K562 (cell line): ENCODE results near the gene DALRD3. TPM values are rescaled to one million over a fixed set of nuclear protein-coding genes. Genes with fewer than 3 reads are reported as not detected.
A peak's percentile ranks its signal among the peaks of the same experiment; 100 is the strongest.

Source experiments
- ATAC-seq: fragments of 200-7000 bp; cut with Tn5 transposase; 3 replicates; pipeline ENCODE4 v1.9.1; 2020; ENCODE audit warnings: moderate library complexity
- BruUV-seq: library from RNA; stranded (reverse); fragments of 400-500 nt; replicated peaks from 2 replicates; lab custom pipeline; 2021; lab: Mats Ljungman, UMichigan
- CTCF ChIA-PET: fragments of 300-600 bp; formaldehyde crosslinking; extraction: SDS; loops from one replicate; lab custom pipeline; 2021; ENCODE audit warnings: low intra/inter-chr PET ratio; lab: Yijun Ruan, JAX
- POLR2A ChIA-PET: fragments of 300-600, 350-650 bp; sonication (Branson Sonifier 250); formaldehyde crosslinking; extraction: SDS; loops from one replicate; lab custom pipeline; 2021; ENCODE audit warnings: antibody characterized with exemption, inconsistent platforms; lab: Yijun Ruan, JAX
- DNase-seq, 4 experiments: peaks; one replicate each; pipeline versions ENCODE4 v3.0.0 to v3.0.0-alpha.2; 2011 to 2018; ENCODE audit warnings: low spot score in 3 of 4, mixed read lengths in 3 of 4; ENCODE audit errors: extremely low read depth in 1 of 4
- FAIRE-seq: peaks from 2 replicates; lab custom pipeline; 2011; peaks lifted over from hg19 to GRCh38; lab: Jason Lieb, UNC
- H2AFZ ChIP-seq: 2 replicates; pipeline ENCODE4 v1.6.0; 2011; ENCODE audit warnings: low read depth, low read length, control low read depth, inconsistent platforms
- H3K27ac ChIP-seq: fragments of 200-600 bp; 3 replicates; pipeline ENCODE4 v1.8.0; 2011; ENCODE audit warnings: low read depth, mild to moderate bottlenecking, control low read depth, inconsistent platforms, low read length, moderate library complexity, mixed read lengths; ENCODE audit errors: extremely low read depth
- H3K27me3 ChIP-seq, 2 experiments: fragments of 300-600 bp in 1 of 2; 2 replicates in 1 of 2; 3 replicates in 1 of 2; pipeline versions ENCODE4 v1.6.0 to v1.8.0; 2011; ENCODE audit warnings: inconsistent platforms in 2 of 2, low read length in 2 of 2, mild to moderate bottlenecking in 1 of 2, mixed read lengths in 1 of 2, moderate library complexity in 1 of 2; ENCODE audit not compliant: control insufficient read depth in 2 of 2, insufficient read depth in 2 of 2
- H3K36me3 ChIP-seq: fragments of 300-600 bp; 3 replicates; pipeline ENCODE4 v1.8.0; 2011; ENCODE audit warnings: mild to moderate bottlenecking, low read length, inconsistent platforms; ENCODE audit not compliant: control insufficient read depth, insufficient read depth
- H3K4me1 ChIP-seq, 2 experiments: fragments of 200-600 bp in 1 of 2; replicated peaks in 1 of 2; 2 replicates in 1 of 2; 3 replicates in 1 of 2; pipeline versions ENCODE4 v1.5.1 to v1.8.0; 2011; ENCODE audit warnings: inconsistent platforms in 2 of 2, low read length in 2 of 2, mild to moderate bottlenecking in 1 of 2, mixed read lengths in 1 of 2, moderate library complexity in 1 of 2; ENCODE audit not compliant: control insufficient read depth in 2 of 2, insufficient read depth in 2 of 2
- H3K4me2 ChIP-seq: 2 replicates; pipeline ENCODE4 v1.6.1; 2011; ENCODE audit warnings: low read length, control low read depth, inconsistent platforms, mixed read lengths; ENCODE audit not compliant: insufficient read depth
- H3K4me3 ChIP-seq: fragments of 200-600 bp; sonication (generic), shearing (Covaris generic); 2 replicates; pipeline ENCODE4 v1.5.1; 2016; ENCODE audit warnings: control low read depth, inconsistent platforms
- H3K79me2 ChIP-seq: fragments of 200-600 bp; 3 replicates; pipeline ENCODE4 v1.8.0; 2011; ENCODE audit warnings: low read length, inconsistent platforms; ENCODE audit not compliant: control insufficient read depth, insufficient read depth
- H3K9ac ChIP-seq, 2 experiments: 2 replicates each; pipeline versions ENCODE4 v1.6.0 to v1.6.1; 2011; ENCODE audit warnings: low read depth in 2 of 2, low read length in 2 of 2, control low read depth in 1 of 2, inconsistent platforms in 1 of 2, mild to moderate bottlenecking in 1 of 2, mixed read lengths in 1 of 2; ENCODE audit not compliant: insufficient read depth in 1 of 2
- H3K9me1 ChIP-seq: one replicate; pipeline ENCODE4 v1.6.0; 2011; ENCODE audit warnings: inconsistent platforms, mild to moderate bottlenecking, low read length, moderate library complexity; ENCODE audit not compliant: control insufficient read depth, insufficient read depth
- H3K9me3 ChIP-seq: replicated peaks from 2 replicates; pipeline ENCODE4 v1.5.1; 2011; ENCODE audit warnings: low read depth, low read length, inconsistent platforms; ENCODE audit not compliant: control insufficient read depth, insufficient read depth
- H4K20me1 ChIP-seq: replicated peaks from 2 replicates; pipeline ENCODE4 v1.6.1; 2011; ENCODE audit warnings: low read length, inconsistent platforms, mixed read lengths; ENCODE audit not compliant: control insufficient read depth, insufficient read depth
- FUS ChIP-seq: fragments of 200-400 bp; formaldehyde crosslinking; optimal IDR thresholded peaks from 2 replicates; pipeline ENCODE3; 2017; ENCODE audit warnings: low read depth, low read length
- MCM7 ChIP-seq, 2 experiments: fragments of 450-650 bp; IDR thresholded peaks; 2 replicates each; pipeline ENCODE4 v1.6.1; 2016 to 2018
- NCOR1 ChIP-seq: fragments of 450-650 bp; IDR thresholded peaks from 2 replicates; pipeline ENCODE4 v1.6.1; 2016; ENCODE audit warnings: mild to moderate bottlenecking, moderate library complexity
- NRF1 ChIP-seq, 2 experiments: fragments of 450-650 bp; IDR thresholded peaks in 1 of 2; conservative IDR thresholded peaks in 1 of 2; 2 replicates each; pipeline ENCODE4 v1.6.1; 2014; ENCODE audit warnings: mild to moderate bottlenecking in 2 of 2
- PRMT5 ChIP-seq: sonication (generic); formaldehyde crosslinking; IDR thresholded peaks from 2 replicates; pipeline ENCODE4 v1.5.0; 2020; ENCODE audit warnings: missing genetic modification reagents
- PTTG1 ChIP-seq: fragments of 450-650 bp; IDR thresholded peaks from 2 replicates; pipeline ENCODE4 v1.6.1; 2016; ENCODE audit warnings: low read depth, mild to moderate bottlenecking, missing genetic modification characterization, missing compliant biosample characterization
- ZFP36 ChIP-seq: fragments of 150-350 bp; IDR thresholded peaks from 2 replicates; pipeline ENCODE4 v1.6.1; 2018; ENCODE audit warnings: low read length, low read depth; ENCODE audit not compliant: partially characterized antibody
- WGBS: fragments of 100-300 bp; shearing (Covaris generic); methylation state at CpG from one replicate; pipeline ENCODE4 v1.1.6; 2016; ENCODE audit warnings: low coverage, mixed read lengths; ENCODE audit not compliant: insufficient coverage; ENCODE audit errors: missing lambda C conversion rate; 5-methylcytosine and 5-hydroxymethylcytosine counted together
- in situ Hi-C: fragments of 300-500 bp; cut with MboI; formaldehyde crosslinking; loops from 4 replicates; pipeline ENCODE4 v1.15.0; 2018; ENCODE audit warnings: inconsistent platforms, mixed read lengths
- intact Hi-C: fragments of 100-400 bp; cut with micrococcal nuclease; formaldehyde crosslinking; loops from 2 replicates; pipeline ENCODE4 v1.14.2; 2022
- polyA plus RNA-seq, 8 experiments: library from polyadenylated mRNA; depleted of rRNA in 4 of 8; stranded (reverse) in 5 of 8; unstranded in 3 of 8; fragments of >200 nt; fragmentation: Nextera tagmentation in 2 of 8; fragmentation: Illumina TruSeq in 1 of 8; extraction: Ambion mirVana in 2 of 8; extraction: Trizol in 1 of 8; gene quantifications; 2 replicates each; pipeline versions ENCODE4 v1.2.1 to v1.2.3, GENCODE V29; 2011 to 2014; ENCODE audit warnings: inconsistent platforms in 1 of 8, missing spikeins in 1 of 8
- total RNA-seq, 7 experiments: library from RNA; depleted of rRNA in 6 of 7; stranded (reverse); fragments of >200 nt in 6 of 7; fragmentation: Illumina TruSeq in 2 of 7; extraction: Trizol in 2 of 7; gene quantifications; 2 replicates each; pipeline versions ENCODE4 v1.2.1 to v1.2.3, GENCODE V29; 2011 to 2021; ENCODE audit warnings: low replicate concordance in 1 of 7
- TF ChIP-seq, protein P1 (sequence below): fragments of 250-450 bp; sonication (Bioruptor Pico); IDR thresholded peaks from 2 replicates; pipeline ENCODE4 v1.8.0; 2022; ENCODE audit warnings: inconsistent platforms

DALRD3 gene
- total and polyA plus RNA-seq, 9 of the 15 experiments (the other 6 are each of a cell fraction or from before 2014, with no cell fraction given), result 6.6 to 31.3 (median 14.4) TPM

DNA sequence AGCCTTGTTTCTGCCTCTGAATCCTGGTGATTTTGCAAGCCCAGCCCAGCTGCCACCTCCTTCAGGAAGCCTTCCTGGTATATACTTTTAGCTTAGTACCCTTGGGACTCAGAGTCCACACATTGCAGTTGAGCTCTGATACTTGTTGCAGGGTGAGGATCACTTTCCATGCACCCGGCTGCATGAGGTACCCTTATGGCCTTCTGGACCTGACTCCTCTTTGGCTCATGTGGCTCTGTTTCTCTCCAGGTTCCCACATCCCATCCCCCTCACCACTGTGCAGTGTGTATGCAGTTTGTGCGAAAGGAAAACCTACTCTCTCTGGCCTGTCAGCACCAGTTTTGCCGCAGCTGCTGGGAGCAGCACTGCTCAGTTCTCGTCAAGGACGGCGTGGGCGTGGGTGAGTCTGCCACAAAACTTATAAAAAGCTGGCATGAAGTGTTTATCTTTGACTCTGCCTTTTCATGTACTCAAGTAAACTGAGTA, 51.5 kb downstream of the DALRD3 start:
- intact Hi-C loops, result no loop called here
- Histone ChIP-seq H3K9me1 (no peaks in the 10 kb centered on the region), H3K9me3 (no peaks in the 10 kb centered on the region), H3K79me2 (no peaks in the 10 kb centered on the region; the same call in 2 of the 3 replicates), H3K9ac (no peak overlapping the region), H2AFZ (no peak overlapping the region), H4K20me1 (no peaks in the 10 kb centered on the region), H3K4me1 (no peaks in the 10 kb centered on the region), H3K27ac (no peak overlapping the region), H3K27me3 (no peaks in the 10 kb centered on the region), H3K4me3 (no peak overlapping the region), H3K36me3 (peaks cover 79% of the 10 kb centered on the region), H3K4me2 (no peak overlapping the region)
- TF ChIP-seq FUS, result no peak
- no peak for TF ChIP-seq PTTG1 (tag)
- peak; percentile 58 for TF ChIP-seq ZFP36
- ChIA-PET POLR2A (interaction anchor here (1.2 kb wide), 1 partner anchor 19 kb away, joined by 4 read pairs; no protein-coding TSS in a partner anchor), CTCF (no interaction called here)
- FAIRE-seq (no peak), DNase-seq (no peak), ATAC-seq (no peak)
- 90% methylated on average over 7 of the region's 7 CpGs for WGBS
- BruUV-seq, result no TSS peak
- in situ Hi-C loops, result no loop called here

DNA sequence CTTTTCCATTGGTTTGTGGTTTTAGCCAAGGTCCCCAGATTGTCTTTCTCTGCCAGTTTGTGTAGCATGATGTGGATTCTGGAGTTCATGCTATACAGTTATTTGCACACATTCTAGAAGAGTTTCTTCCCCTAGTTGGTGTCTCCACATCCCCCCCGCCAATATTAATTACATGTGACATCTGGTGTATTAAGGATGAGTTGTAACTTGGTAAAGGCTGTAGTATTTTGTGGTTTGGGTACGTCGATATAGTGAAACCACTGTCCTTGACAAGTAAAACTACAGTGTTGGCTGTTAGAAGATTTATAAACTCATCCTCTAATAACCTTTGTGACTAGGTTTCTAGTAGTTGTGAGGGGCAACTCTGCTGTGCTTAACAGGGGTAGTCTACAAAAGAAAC, 52.0 kb downstream of the DALRD3 start:
- Histone ChIP-seq H3K9me3 (no peaks in the 10 kb centered on the region), H3K36me3 (peaks cover 79% of the 10 kb centered on the region), H3K9ac (no peak overlapping the region), H3K4me2 (no peak overlapping the region), H4K20me1 (no peaks in the 10 kb centered on the region), H3K4me3 (no peak overlapping the region), H3K27ac (no peak overlapping the region), H3K9me1 (no peaks in the 10 kb centered on the region), H2AFZ (no peak overlapping the region), H3K79me2 (no peaks in the 10 kb centered on the region; the same call in 2 of the 3 replicates), H3K27me3 (no peaks in the 10 kb centered on the region), H3K4me1 (no peaks in the 10 kb centered on the region)
- DNase-seq (no peak), FAIRE-seq (no peak), ATAC-seq (no peak)
- intact Hi-C loops, result no loop called here
- ChIA-PET POLR2A (interaction anchor here (1.2 kb wide), 1 partner anchor 20 kb away, joined by 4 read pairs; no protein-coding TSS in a partner anchor), CTCF (no interaction called here)
- in situ Hi-C loops, result no loop called here
- BruUV-seq, result no TSS peak
- 96% methylated on average over 3 of the region's 3 CpGs for WGBS
- TF ChIP-seq MCM7 (IDR thresholded peaks at IDR 0.05), result no peak
- TF ChIP-seq NRF1 (conservative IDR thresholded peaks at IDR 0.05 in 1 of 2, IDR thresholded peaks at IDR 0.05 in 1 of 2), result no peak
- TF ChIP-seq, protein P1, sequence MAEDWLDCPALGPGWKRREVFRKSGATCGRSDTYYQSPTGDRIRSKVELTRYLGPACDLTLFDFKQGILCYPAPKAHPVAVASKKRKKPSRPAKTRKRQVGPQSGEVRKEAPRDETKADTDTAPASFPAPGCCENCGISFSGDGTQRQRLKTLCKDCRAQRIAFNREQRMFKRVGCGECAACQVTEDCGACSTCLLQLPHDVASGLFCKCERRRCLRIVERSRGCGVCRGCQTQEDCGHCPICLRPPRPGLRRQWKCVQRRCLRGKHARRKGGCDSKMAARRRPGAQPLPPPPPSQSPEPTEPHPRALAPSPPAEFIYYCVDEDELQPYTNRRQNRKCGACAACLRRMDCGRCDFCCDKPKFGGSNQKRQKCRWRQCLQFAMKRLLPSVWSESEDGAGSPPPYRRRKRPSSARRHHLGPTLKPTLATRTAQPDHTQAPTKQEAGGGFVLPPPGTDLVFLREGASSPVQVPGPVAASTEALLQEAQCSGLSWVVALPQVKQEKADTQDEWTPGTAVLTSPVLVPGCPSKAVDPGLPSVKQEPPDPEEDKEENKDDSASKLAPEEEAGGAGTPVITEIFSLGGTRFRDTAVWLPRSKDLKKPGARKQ (CRISPR knock-in tag), result no peak
- TF ChIP-seq NCOR1, result no peak
- no peak for TF ChIP-seq PRMT5 (CRISPR knock-in tag)
